HL-60 (cell line): Measurements from ENCODE around the gene CERS6.

Source experiments
- DNase-seq, 2 experiments: peaks; one replicate each; pipeline ENCODE4 v3.0.0-alpha.2; 2010 to 2020; ENCODE audit warnings: low read depth in 1 of 2, low spot score in 1 of 2
- H3K27ac ChIP-seq: fragments of 250-450 bp; sonication (Bioruptor Pico); replicated peaks from 2 replicates; pipeline ENCODE4 v1.5.1; 2020; ENCODE audit warnings: mild to moderate bottlenecking, moderate library complexity
- H3K27me3 ChIP-seq: fragments of 250-450 bp; sonication (Bioruptor Pico); 2 replicates; pipeline ENCODE4 v1.5.1; 2021; ENCODE audit warnings: mild to moderate bottlenecking, moderate library complexity; ENCODE audit not compliant: insufficient read depth, poor library complexity, severe bottlenecking
- H3K4me3 ChIP-seq: replicated peaks from 2 replicates; pipeline ENCODE4 v1.5.1; 2011; ENCODE audit warnings: mild to moderate bottlenecking, control low read depth, low read length; ENCODE audit not compliant: insufficient read depth
- CTCF ChIP-seq: IDR thresholded peaks from one replicate; pipeline ENCODE4 v1.5.1; 2011; ENCODE audit warnings: low read length, control low read depth, inconsistent platforms; ENCODE audit not compliant: insufficient read depth
- GABPA ChIP-seq: IDR thresholded peaks from 2 replicates; pipeline ENCODE4 v1.6.1; 2012; ENCODE audit warnings: low read depth
- POLR2AphosphoS5 ChIP-seq: IDR thresholded peaks from 2 replicates; pipeline ENCODE4 v1.6.1; 2012; ENCODE audit warnings: low read depth
- REST ChIP-seq: IDR thresholded peaks from 2 replicates; pipeline ENCODE4 v1.6.1; 2012; ENCODE audit warnings: low read depth; ENCODE audit not compliant: insufficient replicate concordance
- SPI1 ChIP-seq: IDR thresholded peaks from 2 replicates; pipeline ENCODE4 v1.6.1; 2012; ENCODE audit warnings: low read depth, mild to moderate bottlenecking, borderline replicate concordance

CERS6 gene

GRCh38 chr2:168460571-168460970, 4.5 kb downstream of the CERS6 start:
- DNase-seq = no peak
- TF ChIP-seq CTCF = no peak
- no peak for TF ChIP-seq REST
- no peak for TF ChIP-seq GABPA
- TF ChIP-seq POLR2AphosphoS5 = no peak
- no peak for TF ChIP-seq SPI1
- H3K27me3 ChIP-seq = no peaks in the 10 kb centered on the region
- no peak overlapping the region for H3K27ac ChIP-seq
- no peak overlapping the region for H3K4me3 ChIP-seq

- DNase-seq = no peak
- no peaks in the 10 kb centered on the region for H3K27me3 ChIP-seq
- no peak overlapping the region for H3K4me3 ChIP-seq
- no peak overlapping the region for H3K27ac ChIP-seq
- TF ChIP-seq SPI1 (no peak), POLR2AphosphoS5 (no peak), GABPA (no peak), CTCF (no peak), REST (no peak)
Measured at GRCh38 chr2:168461178-168461941, 5.3 kb downstream of the CERS6 start.

- no peaks in the 10 kb centered on the region for H3K27me3 ChIP-seq
- no peak overlapping the region for H3K4me3 ChIP-seq
- H3K27ac ChIP-seq = no peak overlapping the region
- DNase-seq = no peak
- no peak for TF ChIP-seq CTCF
- no peak for TF ChIP-seq POLR2AphosphoS5
- no peak for TF ChIP-seq GABPA
- no peak for TF ChIP-seq SPI1
- no peak for TF ChIP-seq REST
Measured at GRCh38 chr2:168461942-168462331, 5.9 kb downstream of the CERS6 start.
